Stimulated activated CD8-positive, alpha-beta memory T cell treated with anti-CD3 and anti-CD28 coated beads, Interleukin-2, amount 100 ng/mL, for 48 hours (primary cell): Measurements from ENCODE around the gene PEF1.

Experiments
- DNase-seq, 2 donors: peaks; one replicate each; pipeline ENCODE4 v3.0.0-alpha.2; 2020; ENCODE audit warnings: low read depth in 2 of 2

PEF1 gene

GRCh38 chr1:31584869-31585735 lies 59.6 kb downstream of the PEF1 start:
- no peak for DNase-seq

GRCh38 chr1:31583995-31584868 lies 60.4 kb downstream of the PEF1 start:
- no peak for DNase-seq

GRCh38 chr1:31583082-31583994 lies 61.3 kb downstream of the PEF1 start:
- DNase-seq: no peak

GRCh38 chr1:31581821-31582810 lies 62.6 kb downstream of the PEF1 start:
- no peak for DNase-seq

GRCh38 chr1:31580891-31581603 lies 63.6 kb downstream of the PEF1 start:
- DNase-seq: no peak

GRCh38 chr1:31580513-31580870 lies 64.2 kb downstream of the PEF1 start:
- DNase-seq: no peak
